Breast epithelium (tissue), 4 donors: Measurements from ENCODE around the gene PLCL2. TPM values are rescaled to one million over a fixed set of nuclear protein-coding genes. Genes with fewer than 3 reads are reported as not detected.

Experiments used
- DNase-seq, 2 donors: peaks; one replicate each; pipeline ENCODE4 v3.0.0-alpha.2; 2019; ENCODE audit warnings: low spot score in 2 of 2
- H3K27ac ChIP-seq, 2 donors: fragments of 200-600 bp; sonication (generic) in 1 of 2; one replicate each; pipeline ENCODE4 v1.5.1; 2016 to 2019; ENCODE audit warnings: mild to moderate bottlenecking in 1 of 2
- H3K27me3 ChIP-seq, 2 donors: fragments of 200-600 bp; sonication (generic) in 1 of 2; one replicate each; pipeline versions ENCODE4 v1.5.1 to v1.6.0; 2017 to 2019; ENCODE audit warnings: control low read depth in 1 of 2, mild to moderate bottlenecking in 1 of 2
- H3K36me3 ChIP-seq: fragments of 200-600 bp; one replicate; pipeline ENCODE4 v1.5.1; 2019
- H3K4me1 ChIP-seq, 2 donors: fragments of 200-600 bp; sonication (generic); one replicate each; pipeline ENCODE4 v1.5.1; 2016 to 2019; ENCODE audit warnings: control low read depth in 1 of 2
- H3K4me3 ChIP-seq, 3 donors: fragments of 200-600 bp; sonication (generic); 1 replicate in 2 of 3; 2 replicates in 1 of 3; pipeline ENCODE4 v1.5.1; 2016 to 2019; ENCODE audit warnings: mild to moderate bottlenecking in 3 of 3, moderate library complexity in 2 of 3
- H3K9me3 ChIP-seq, 2 donors: fragments of 200-600 bp; sonication (generic) in 1 of 2; one replicate each; pipeline ENCODE4 v1.5.1; 2016 to 2019; ENCODE audit warnings: control low read depth in 1 of 2
- POLR2A ChIP-seq: fragments of 450-650 bp; IDR thresholded peaks from one replicate; pipeline ENCODE4 v1.6.1; 2016; ENCODE audit warnings: antibody characterized with exemption, mild to moderate bottlenecking, moderate library complexity
- POLR2AphosphoS5 ChIP-seq, 3 donors: sonication (generic); formaldehyde crosslinking; IDR thresholded peaks; one replicate each; pipeline ENCODE4 v1.6.1; 2017; ENCODE audit warnings: antibody characterized with exemption in 3 of 3
- intact Hi-C: fragments of 100-400 bp; cut with DNase I; formaldehyde crosslinking; loops from one replicate; pipeline ENCODE4 v1.15.1; 2023; ENCODE audit warnings: low total_unique reads
- total RNA-seq, 3 donors: library from RNA; depleted of rRNA; stranded (reverse); fragments of >200 nt; gene quantifications; one replicate each; pipeline ENCODE4 v1.1.0, GENCODE V29; 2016
- TF ChIP-seq, protein P1 (sequence below), 3 donors: fragments of 450-650 bp; IDR thresholded peaks; one replicate each; pipeline ENCODE4 v1.5.1; 2016 to 2017; ENCODE audit warnings: antibody characterized with exemption in 3 of 3, mild to moderate bottlenecking in 3 of 3, moderate library complexity in 3 of 3

PLCL2 gene
- total RNA-seq, 3 donors from 2014 or later = 7.8 to 21.9 (median 17.0) TPM

DNA sequence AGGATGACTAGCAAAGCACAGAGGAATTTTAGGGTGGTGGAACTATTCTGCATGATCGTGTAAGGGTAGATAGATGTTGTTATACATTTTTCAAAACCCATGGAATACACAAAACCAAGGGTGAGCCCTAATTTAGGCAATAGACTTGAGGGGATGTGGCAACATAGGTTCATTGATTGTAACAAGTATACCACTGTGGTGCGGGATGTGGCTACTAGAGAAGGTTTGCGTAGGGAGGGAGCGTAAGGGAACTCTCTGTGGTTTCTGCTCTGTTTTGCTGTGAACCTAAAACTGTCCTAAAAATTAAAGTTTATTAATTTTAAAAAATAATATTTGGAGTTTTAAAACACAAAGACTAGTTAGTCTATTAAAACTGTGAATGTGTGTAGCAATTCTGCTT lies 202.8 kb downstream of the PLCL2 start:
- no peak overlapping the region for H3K4me3 ChIP-seq
- intact Hi-C loops = no loop called here
- no peaks in the 10 kb centered on the region for H3K9me3 ChIP-seq
- H3K27me3 ChIP-seq = no peaks in the 10 kb centered on the region
- H3K36me3 ChIP-seq = no peaks in the 10 kb centered on the region
- H3K4me1 ChIP-seq = no peaks in the 10 kb centered on the region
- no peak overlapping the region for H3K27ac ChIP-seq
- TF ChIP-seq POLR2A (no peak), POLR2AphosphoS5 (IDR thresholded peaks at IDR 0.05) (no peak)
- TF ChIP-seq, protein P1, sequence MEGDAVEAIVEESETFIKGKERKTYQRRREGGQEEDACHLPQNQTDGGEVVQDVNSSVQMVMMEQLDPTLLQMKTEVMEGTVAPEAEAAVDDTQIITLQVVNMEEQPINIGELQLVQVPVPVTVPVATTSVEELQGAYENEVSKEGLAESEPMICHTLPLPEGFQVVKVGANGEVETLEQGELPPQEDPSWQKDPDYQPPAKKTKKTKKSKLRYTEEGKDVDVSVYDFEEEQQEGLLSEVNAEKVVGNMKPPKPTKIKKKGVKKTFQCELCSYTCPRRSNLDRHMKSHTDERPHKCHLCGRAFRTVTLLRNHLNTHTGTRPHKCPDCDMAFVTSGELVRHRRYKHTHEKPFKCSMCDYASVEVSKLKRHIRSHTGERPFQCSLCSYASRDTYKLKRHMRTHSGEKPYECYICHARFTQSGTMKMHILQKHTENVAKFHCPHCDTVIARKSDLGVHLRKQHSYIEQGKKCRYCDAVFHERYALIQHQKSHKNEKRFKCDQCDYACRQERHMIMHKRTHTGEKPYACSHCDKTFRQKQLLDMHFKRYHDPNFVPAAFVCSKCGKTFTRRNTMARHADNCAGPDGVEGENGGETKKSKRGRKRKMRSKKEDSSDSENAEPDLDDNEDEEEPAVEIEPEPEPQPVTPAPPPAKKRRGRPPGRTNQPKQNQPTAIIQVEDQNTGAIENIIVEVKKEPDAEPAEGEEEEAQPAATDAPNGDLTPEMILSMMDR (IDR thresholded peaks at IDR 0.05) = no peak
- DNase-seq = no peak

DNA sequence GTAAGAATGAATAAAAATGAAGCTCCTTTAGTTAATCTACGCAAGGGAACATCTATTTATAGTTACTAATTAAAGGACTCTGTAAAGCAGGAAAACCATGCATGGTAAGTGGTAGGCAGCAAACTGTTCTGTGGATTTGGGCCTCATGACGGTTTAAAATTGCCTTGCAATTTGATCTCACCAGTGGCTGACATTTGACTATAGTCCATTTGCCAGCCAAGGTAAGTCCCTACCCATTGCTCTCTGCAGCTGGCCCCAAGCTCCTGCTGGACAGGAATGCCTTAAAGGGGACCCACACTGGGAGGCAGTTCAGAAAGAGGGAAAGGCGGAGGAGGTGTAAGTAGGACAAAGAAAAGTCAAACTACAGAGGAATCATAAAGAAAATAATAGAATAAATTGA lies 203.3 kb downstream of the PLCL2 start:
- Histone ChIP-seq H3K36me3 (no peaks in the 10 kb centered on the region), H3K27me3 (no peaks in the 10 kb centered on the region), H3K9me3 (no peaks in the 10 kb centered on the region), H3K27ac (no peak overlapping the region), H3K4me3 (no peak overlapping the region), H3K4me1 (no peaks in the 10 kb centered on the region)
- intact Hi-C loops = no loop called here
- TF ChIP-seq, protein P1 (IDR thresholded peaks at IDR 0.05) = no peak
- no peak for TF ChIP-seq POLR2AphosphoS5 (IDR thresholded peaks at IDR 0.05)
- TF ChIP-seq POLR2A = no peak
- DNase-seq = no peak

DNA sequence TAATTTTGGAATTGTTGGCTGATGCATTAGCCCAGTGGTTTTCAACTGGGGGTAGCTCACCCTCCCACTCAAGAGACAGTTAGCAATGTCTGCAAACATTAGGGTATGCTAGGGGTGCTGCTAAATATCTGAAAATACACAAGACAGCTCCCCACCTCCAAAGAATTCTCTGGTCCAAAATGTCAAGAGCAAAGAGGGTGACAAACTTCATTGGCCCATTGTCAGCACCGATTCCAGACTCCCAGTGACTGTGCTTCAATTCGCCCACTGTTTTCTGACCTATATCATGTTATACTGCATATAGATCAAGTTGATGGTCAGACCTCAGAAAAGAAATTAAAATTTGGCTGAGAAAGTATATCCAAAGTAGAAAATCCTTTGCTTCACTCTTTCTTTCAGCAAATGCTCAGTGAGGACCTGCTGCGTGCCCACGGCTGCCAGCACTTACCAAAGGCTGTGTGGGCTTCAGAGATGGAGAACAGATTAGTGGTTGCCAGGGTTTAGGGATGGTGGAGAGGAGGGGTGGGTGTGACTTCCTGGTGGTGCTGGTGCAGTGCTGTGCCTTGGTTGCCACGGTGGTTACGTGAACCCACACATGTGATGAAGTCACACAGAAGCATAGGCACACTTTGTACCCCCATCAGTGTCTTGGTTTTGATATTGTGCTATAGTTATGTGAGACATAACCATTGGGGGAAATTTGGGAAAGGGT lies 204.0 kb downstream of the PLCL2 start:
- no peaks in the 10 kb centered on the region for H3K9me3 ChIP-seq
- H3K27ac ChIP-seq = peak overlapping the region in 1 of 2 donors; percentile 24
- no peak for DNase-seq
- TF ChIP-seq POLR2AphosphoS5 (IDR thresholded peaks at IDR 0.05) (no peak), POLR2A (no peak)
- TF ChIP-seq, protein P1 (IDR thresholded peaks at IDR 0.05) = no peak
- H3K4me1 ChIP-seq = no peaks in the 10 kb centered on the region
- no peak overlapping the region for H3K4me3 ChIP-seq
- H3K36me3 ChIP-seq = no peaks in the 10 kb centered on the region
- intact Hi-C loops = no loop called here
- no peaks in the 10 kb centered on the region for H3K27me3 ChIP-seq

DNA sequence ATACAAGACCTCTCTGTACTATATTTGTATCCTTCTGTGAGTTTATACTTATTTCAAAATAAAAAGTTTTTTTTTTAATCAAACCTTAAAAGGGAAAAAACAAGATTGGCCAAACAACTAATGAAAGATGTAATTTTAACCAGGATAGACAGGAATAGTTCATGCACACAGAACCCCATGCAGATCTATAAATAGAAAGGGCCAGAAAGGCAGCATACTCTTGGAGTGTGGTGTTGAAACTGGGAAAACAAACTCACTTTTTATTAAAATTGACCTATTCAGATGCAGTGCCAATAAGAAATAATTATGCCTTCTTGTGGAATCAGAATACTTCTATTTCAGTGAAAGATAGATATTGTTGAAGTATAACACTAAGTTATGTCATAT lies 204.6 kb downstream of the PLCL2 start:
- Histone ChIP-seq H3K27me3 (no peaks in the 10 kb centered on the region), H3K4me3 (no peak overlapping the region), H3K4me1 (no peaks in the 10 kb centered on the region), H3K9me3 (no peaks in the 10 kb centered on the region), H3K36me3 (no peaks in the 10 kb centered on the region), H3K27ac (no peak overlapping the region)
- TF ChIP-seq, protein P1 (IDR thresholded peaks at IDR 0.05) = no peak
- TF ChIP-seq POLR2A (no peak), POLR2AphosphoS5 (IDR thresholded peaks at IDR 0.05) (no peak)
- intact Hi-C loops = no loop called here
- DNase-seq = no peak

DNA sequence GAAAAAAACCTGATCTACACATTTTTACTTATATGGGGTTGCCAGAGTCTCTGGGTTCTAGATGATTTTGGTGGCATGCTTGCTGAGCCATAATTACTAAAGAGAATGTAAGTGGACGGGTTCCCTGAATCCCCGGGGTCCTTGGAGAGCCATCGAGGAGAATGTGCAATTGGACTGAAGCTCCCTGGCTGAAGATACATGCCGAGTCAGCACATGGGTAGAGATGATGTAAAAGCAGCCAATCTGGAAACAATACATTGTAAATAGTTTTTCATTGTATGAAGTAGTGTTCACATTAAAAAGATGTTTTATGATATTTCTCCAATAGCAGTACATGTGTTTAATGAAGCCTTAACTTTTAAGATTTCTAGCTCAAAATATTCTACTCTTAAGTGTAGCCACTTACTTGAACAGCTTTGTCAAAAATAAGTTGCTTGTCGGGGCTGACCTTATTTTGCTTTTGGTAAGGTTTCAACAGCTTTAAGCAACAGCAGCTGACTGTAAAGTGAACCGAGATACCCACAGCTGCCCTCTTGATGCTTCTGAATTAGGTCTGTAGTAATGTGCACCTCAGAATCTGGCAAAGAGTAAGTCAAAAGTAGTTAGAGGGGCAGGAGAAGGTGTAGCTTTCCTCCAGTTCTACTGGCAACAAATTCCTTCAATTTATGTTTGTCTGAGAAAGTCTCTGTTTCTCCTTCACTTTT lies 205.7 kb downstream of the PLCL2 start:
- no peak for DNase-seq
- intact Hi-C loops = no loop called here
- Histone ChIP-seq H3K9me3 (no peaks in the 10 kb centered on the region), H3K4me3 (no peak overlapping the region), H3K27ac (no peak overlapping the region), H3K27me3 (no peaks in the 10 kb centered on the region), H3K4me1 (no peaks in the 10 kb centered on the region), H3K36me3 (no peaks in the 10 kb centered on the region)
- TF ChIP-seq POLR2AphosphoS5 (IDR thresholded peaks at IDR 0.05) (no peak), POLR2A (no peak)
- TF ChIP-seq, protein P1 (IDR thresholded peaks at IDR 0.05) = no peak
